ENCODE results near the gene MEIOB.
"Not testable (repeated sequence)": the region's sequence is repeated elsewhere in the genome, so short reads cannot be mapped to it uniquely, and the experiment has no call there.

The MEIOB gene, protein sequence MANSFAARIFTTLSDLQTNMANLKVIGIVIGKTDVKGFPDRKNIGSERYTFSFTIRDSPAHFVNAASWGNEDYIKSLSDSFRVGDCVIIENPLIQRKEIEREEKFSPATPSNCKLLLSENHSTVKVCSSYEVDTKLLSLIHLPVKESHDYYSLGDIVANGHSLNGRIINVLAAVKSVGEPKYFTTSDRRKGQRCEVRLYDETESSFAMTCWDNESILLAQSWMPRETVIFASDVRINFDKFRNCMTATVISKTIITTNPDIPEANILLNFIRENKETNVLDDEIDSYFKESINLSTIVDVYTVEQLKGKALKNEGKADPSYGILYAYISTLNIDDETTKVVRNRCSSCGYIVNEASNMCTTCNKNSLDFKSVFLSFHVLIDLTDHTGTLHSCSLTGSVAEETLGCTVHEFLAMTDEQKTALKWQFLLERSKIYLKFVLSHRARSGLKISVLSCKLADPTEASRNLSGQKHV

DNA sequence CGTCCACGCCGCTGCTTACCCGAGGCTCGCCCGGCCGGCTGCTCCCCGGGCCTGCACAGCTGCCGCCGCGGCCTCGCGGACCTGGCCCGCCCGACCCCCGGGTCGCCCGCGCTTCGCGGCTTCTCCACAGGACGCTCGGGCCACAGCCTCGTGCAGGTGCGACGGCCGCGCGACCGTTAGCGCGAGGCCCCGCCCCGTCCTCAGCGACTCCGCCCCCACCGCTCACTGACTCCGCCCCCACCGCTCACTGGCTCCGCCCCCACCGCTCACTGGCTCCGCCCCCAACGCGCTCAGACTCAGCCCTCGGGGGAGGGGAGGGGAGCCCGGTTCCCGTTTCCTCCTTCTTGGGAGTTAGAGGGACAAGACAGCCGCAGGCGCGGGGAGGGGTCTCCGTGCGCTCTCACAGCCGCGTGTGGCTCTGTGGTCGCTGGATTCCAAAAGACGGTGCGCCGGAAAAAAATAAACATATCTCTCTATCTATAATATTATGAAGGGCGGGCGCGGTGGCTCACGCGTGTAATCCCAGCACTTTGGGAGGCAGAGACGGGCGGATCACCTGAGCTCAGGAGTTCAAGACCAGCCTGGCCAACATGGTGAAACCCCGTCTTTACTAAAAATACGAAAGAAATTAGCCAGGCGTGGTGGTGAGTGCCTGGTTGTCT, at the start of gene MEIOB:
Gene MEIOB (minus strand): TSS at position 191 of the 662 bp plus-strand sequence. CDS start 3,989 bp downstream, outside the sequence.
- peak; percentile 11 for DNase-seq

DNA sequence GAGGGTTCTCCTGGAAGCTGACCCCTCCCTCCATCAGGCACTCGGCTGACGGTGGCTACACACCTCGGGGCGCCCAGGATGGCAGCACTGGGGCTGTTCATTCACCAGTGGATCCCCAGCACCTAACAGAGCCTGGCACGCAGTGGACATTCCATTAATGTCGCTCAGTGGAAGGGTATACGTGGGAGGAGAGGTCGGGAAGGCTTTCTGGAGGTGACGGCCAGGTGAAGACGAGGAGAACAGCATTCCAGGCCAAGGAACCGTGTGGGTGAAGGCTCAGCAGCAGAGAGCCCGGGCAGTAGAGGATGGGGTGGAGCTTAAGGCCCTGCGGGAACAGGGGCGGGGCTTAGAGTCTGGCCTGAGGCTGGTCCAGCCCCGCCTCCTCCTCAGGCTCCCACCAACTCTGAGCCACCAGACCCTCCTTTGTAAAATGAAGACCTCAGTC, 48.8 kb upstream of the MEIOB start:
- no peak for DNase-seq

DNA sequence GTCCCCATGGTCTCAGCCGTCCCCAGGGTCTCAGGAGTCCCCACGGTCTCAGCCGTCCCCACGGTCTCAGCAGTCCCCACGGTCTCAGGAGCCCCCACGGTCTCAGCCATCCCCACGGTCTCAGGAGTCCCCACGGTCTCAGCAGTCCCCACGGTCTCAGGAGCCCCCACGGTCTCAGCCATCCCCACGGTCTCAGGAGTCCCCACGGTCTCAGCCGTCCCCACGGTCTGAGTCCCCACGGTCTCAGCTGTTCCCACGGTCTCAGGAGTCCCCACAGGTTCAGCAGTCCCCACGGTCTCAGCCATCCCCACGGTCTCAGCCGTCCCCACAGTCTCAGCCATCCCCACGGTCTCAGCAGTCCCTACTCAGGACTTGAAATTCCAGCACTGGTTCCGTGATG, 48.2 kb upstream of the MEIOB start:
- DNase-seq, result not testable (repeated sequence)

DNA sequence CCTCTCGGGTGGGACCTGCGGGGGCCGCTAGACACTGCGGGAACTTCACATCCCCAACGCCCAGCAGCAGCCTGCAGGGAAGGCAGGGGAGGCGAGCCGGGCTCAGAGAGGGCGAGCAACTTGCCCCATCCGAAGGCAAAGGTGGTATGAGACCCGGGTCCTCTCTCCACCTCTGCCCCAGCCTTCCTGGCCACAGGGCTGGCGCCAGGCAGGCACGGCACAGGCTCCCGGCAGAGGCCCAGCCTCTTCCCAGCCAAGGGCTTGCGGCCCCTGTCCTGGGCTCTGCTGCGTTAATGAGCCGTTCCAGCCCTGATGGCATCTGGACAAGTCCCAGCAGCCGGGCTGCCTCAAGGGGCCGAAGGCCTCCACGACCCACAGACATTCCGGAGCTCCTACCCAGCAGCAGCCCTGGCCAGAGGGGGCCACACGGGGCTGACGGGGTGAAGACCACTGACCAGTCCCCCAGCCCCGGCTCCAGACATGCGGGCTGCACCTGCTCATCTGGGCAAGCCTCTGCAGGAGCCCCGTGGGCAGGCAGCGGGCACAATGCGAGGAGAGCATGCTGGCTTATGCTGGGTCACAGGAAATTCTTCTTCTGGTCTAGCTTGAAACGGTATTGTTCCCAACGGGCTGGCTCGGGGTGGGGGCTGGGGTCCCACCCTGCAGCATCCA, 47.5 kb upstream of the MEIOB start:
- no peak for DNase-seq

DNA sequence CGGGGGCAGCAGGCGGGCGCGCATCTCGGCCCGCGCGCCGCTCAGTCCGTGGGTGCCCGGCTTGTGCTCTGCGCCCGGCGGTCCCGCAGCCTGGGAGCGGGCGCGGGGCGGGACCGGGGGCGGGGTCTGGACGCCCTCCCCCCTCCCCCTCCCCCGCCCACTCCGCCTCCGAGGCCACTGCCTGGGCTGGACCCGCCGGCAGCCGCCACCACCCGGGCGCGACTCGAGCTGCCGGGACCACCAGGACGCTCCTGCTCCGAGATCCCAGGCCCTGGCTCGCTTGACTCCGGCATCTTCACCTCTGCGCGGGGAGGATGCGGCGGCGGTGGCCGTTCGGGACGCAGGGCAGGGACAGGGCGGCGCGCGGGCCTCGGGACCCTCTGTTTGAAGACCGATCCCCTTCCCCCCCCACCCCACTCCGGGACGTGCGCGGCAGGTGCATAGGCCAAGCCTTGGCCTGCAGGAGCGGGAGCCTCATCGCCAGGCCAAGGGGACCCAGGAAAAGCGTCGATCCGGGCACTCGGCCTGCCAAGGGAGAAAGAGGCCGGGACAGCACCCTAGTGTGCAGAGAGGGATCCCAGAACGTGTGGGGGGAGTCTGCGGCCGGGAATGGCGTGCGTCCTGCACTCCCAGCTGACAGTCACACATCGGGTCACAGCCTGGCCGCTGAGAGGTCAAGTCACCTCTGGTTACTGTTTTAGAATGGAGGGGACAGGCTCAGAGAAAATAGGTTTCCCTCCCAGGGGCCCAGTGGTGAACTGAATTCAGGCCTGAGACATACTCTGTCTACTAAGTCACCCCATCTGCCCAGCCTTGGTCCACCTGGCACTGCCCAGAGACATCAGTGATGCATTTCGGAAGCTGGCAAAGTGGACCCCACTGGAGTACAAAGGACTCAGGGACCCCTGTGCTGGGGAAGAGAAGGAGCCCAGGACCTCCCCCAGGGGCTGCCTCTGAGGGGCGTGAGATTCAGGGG, 46.7 kb upstream of the MEIOB start, which contains the start of gene HS3ST6:
Gene HS3ST6 (minus strand): TSS at position 65 of the 976 bp plus-strand sequence. CDS start 92 bp downstream, outside the sequence.
- DNase-seq, result no peak

DNA sequence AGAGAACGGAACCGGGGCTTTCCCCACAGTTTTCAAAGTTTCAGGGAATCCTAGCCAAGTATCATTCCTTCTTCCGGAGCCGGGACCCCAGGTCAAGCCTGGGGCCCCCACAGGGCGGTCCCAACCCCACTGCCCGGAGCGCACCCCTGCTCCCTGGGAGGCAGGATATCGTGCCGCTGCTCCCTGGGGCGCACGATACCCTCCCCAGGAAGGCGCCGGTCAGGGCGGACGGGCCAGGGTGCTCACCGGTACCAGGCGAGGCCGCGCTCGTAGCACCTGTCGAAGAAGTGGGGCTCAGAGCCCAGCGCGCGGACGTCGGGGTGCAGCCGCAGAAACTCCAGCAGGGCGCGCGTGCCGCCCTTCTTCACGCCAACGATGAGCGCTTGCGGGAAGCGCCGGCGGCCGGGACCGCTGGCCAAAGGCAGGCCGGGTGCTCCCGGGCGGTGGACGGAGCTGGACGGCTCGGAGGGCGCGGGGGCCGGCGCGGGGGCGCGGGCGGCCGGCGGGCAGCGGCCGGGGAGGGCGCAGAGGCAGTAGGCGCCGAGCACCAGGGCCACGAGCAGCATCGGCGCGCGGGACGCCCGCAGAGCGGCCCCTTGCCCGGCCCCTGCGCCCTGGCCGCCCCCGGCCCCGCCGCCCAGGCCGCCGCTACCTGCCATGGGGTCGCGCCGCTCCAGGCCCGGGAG, 45.8 kb upstream of the MEIOB start:
- DNase-seq, result no peak

DNA sequence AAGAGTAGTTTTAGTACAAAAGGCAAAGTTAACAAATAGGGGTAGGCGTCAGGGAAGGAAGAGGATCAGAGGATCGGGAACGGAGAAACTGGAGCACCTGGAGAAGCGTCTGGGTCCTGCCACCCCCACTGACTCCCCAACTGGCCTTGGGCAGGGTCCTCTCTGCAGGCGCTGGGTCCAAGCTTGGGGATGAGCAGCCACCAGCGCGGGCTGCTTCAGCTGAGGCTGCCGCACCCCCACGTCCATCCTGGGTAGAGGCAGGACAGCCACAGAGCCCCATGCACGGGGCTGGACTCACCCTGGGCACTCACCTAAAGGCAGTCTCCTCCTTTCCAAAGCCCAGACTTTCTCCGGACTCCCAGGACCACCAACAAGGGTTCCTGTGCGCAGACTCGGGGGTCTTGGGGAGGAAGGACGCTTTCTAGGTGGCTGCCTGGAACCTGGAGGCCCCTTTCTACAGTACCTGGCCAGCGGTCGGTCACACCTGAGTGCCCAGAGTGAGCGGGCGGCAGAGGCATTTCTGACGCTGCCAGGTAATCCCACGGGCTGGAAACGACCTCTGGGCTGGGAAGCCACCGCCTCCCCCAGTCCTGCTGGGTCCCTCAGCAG, 45.2 kb upstream of the MEIOB start:
- no peak for DNase-seq

DNA sequence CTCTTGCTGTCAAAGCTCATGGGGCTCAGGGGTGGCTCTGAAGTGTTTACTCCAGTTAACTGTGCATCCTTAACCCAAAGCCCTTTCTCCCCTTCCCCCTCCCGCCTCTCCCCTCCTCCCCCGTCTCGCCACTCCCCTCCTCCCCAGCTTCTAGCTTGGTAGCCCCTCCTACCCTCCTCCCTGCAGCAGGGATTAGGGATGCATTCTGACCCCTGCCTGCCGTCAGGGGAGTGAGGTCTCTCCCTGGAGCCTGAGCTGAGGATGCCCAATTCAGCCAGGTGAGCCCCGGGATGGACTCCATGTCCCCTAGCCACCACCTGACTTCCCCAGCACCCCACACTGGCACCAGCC, 44.7 kb upstream of the MEIOB start:
- DNase-seq, result no peak

DNA sequence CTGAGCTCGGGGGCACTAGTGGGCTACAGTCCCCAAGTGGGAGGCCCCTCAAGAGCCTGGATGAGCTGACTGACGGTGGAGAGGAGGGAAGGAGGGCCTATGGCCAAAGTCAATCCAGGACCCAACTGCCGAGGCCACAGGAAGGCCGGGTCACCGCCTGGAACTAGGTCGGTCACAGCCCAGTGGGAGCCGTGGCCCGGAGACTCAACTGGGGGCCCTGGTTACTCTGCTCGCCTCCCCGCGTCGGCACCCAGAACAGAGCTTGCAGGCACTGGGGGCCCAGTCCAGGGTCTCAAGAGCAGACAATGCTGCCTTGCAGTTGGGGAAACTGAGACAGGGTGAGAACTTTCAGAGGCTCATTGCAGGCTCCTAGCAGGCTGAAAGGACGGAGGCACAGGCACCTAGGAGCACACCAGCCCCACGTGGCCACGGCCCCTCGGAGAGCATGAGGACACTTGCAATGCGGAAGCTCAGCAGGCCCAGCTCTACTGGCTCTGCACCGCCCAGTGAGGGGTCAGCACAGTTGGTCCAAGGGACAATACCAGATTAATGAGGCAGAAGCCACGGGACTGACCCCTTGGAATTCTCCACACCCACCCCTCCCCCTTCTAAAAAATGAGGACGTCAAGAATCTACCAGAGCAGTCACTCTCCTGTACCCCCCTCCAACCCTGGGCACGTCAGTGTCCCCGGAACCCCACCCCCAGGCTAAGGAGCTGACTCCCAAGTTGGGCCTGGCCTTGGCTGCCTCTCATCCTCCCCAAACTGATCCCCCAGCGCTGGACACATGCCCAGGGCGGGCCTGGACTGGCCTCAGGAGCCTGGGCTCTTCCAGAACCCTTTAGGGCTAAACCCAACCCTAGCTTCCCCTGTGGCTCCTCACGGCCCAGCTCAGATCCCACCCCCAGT, 44.0 kb upstream of the MEIOB start:
- DNase-seq, result no peak

DNA sequence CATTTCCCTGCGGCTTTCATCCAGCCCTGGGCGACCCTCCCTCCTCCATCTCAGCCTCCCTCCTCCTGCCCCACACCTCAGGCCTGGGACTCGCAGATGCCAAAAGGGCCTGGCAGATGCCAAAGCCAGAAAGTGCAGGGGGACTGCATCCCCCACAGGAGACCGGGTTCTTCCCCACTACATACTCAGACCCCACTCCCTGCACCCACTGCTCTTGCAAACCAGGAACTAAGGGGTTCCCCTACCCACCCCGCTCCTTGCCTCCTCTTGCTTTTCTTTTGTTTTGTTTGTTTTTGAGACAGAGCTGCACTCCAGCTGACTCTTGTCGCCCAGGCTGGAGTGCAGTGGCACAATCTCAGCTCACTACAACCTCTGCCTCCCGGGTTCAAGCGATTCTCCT, 43.0 kb upstream of the MEIOB start:
- no peak for DNase-seq

DNA sequence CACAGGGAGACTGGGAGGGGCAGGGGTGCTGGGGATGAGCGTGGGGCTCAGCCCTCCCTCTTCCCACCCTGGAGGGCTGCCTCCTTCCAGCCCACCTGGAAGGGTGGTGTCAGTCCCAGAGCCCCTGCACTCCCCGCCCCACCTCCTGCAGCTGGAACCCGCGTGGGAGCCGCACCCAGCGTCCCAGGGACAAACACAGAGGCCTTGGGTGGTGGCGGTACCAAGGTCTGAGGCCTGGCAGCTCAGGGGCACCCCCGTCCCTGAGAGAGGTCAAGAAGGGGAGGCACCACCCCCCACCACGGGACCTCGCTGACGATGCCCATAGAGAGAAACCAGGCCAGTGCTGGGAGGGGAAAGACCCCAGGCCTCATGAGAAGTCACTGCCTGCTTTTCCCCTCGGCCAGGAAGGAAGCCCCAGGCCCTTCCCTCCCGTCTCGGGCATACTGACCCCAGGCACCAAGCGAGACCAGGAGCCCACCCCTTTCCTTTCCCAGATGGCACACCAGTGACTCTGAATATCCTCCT, 42.2 kb upstream of the MEIOB start:
- no peak for DNase-seq

DNA sequence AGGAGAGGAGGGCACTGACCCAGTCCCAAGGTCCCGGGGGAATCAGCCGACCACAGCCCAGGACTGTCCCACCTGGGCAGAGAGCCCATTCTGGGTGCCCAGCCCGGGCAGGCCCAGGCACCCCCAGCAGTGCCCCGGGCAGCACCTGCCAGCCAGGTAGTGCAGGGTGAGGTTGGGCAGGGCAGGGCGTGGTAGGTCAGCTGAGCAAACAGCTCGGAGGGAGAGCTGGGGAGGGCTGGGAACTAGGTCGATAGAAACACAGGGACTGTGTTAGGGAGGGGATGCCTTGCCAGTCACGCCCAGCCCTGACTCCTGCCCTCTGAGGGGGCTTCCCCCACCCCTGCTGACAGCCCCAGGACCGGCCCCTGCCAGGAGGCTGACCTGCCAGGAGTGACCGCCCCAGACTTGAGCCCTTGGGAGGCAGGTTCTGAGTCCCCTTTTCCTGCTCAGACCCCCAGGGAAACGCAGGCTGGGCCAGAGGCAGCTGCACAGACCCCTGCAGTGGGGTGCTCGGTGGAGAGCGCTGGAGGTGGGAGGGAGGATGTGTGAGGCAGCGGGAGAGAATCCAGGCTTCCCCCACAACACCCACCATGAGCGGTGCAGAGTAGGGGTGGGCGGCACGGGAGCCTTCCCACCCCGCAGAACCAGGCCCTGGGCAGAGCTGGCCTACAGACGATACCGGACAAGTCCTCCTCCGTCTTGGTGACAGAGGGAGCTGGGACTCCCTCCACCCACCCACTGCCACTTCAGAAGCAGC, 41.5 kb upstream of the MEIOB start:
- DNase-seq, result no peak

DNA sequence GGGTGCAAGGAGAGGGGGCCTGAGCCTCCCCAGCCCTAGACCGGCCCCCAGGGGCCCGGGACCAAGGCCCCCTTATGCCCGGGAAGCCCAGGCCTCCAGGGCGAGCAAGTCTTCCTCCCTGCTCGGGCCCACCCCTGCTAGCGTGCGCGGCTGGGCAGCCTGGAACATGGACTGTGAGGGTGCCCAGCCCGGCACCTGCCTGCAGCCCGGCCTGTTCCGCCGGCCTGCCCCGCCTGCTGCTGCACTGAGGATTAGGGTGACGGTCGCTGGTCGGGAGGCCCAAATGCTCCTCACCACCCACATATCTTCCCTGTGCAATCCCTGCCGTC, 40.2 kb upstream of the MEIOB start:
- no peak for DNase-seq

DNA sequence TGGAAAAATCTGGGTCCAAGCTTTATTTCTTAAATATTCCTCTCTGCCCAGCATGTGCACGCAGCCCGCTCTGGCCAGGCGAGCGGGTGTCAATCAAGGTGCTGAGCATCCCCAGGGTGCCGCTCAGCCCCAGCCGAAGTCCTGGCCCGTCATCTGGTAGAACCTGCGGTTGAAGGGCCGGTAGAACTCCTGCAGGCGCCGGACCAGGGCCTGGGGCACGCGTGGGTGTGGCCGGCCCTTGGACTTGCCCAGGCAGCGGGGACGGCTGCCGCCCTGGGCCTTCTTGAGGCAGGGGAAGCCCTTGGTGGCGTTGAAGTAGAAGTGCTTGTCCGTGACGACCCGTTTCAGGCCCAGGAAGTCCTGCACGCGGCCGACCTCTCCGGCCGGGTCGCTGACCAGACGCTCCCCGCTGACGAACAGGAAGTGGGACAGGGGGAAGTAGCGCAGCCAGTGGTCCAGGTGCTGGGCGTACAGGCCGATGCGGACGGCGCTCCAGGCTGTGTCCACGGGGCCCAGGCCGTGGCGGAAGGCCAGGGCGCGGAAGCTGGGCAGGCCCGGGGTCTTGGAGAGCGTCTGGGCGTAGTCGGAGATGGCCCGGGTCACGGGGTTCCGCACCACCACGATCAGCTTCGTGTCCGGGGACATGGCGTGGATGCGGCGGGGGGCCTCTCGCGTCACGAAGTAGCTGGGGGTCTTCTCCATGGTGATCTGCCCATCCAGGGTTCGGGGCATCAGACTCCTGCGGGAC, 39.7 kb upstream of the MEIOB start:
- DNase-seq, result no peak

DNA sequence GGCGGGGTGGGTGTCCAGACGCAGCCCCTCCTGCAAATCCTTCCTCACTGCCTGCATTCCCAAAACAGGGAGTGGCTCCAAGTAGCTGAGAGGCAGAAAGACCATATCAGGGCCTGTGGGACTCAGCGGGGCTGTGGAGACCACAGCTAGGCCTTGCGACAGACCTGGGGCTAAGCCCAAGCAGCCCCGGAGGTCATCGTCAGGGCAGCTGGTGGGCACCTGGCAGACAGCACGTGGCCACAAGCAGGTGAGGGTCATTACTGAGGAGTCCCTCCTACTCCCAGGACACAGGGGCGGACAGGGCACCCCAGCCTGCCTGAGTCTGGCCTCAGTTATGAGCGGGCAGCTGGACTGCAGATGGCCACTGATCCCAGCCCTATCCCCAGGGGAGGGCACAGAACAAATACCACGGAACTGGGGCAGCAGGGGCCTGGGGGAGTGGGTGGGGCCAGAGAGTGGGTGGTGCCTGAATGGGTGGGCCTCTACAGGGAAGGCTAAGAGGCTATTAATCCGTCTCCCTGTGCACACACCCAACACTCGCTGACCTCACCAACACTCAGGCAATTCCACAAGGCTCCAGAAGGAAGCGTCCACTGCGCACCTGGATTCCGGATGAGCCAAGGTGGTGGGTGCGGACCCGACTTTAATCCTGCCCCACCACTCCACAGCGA, 37.7 kb upstream of the MEIOB start:
- DNase-seq, result no peak

DNA sequence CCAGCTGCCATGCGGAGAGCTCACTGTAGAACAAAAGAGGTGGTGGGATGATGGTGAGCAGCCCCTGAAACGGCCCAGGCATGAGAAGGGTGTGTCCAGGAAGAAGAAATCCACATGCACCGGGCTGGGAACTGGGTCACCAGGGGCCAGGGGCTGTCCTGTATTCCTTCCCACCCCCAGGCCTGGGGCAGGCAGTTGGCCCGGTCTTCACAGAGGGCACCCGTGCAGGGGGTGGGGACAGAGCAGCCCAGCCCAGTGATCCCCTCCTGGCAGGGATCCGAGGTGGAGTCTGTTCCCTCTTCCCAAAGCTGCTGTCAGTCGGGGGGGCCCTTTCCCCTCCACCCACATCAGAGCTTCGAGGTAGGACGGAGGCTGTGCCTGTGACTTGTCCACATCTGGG, 37.0 kb upstream of the MEIOB start:
- no peak for DNase-seq

DNA sequence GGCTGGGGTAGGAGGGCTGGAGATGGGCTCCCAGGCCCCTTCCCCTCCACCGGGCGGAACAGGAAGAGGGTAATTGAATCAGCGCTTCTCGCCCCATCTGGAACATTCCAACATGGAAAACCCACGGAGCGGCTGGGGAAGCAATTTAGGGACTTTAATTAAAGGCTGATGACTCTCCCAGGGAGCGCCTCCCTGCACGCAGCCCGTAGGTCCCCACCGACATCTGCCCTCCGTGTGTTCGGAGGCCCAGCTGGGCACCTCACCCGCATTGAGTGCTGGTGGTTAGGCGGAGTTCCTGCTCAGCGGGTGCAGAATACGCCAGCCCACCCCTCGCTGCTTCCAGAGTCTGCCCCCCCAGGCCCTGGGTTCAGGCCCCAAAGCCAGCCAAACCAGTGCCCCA, 36.2 kb upstream of the MEIOB start:
- no peak for DNase-seq

Measured in activated naive CD4-positive, alpha-beta T cell treated with Interleukin-2 at 50 U/mL for 16 hours (primary cell).